Upper lobe of left lung (tissue), 4 donors: ENCODE results near the gene ASTN1.

ENCODE experiments used
- EP300 ChIP-seq, 4 donors: sonication (generic); formaldehyde crosslinking; IDR thresholded peaks; one replicate each; pipeline ENCODE4 v1.5.1; 2017; ENCODE audit warnings: antibody characterized with exemption in 4 of 4, control low read depth in 2 of 4
- TF ChIP-seq, protein P1 (sequence below), 6 experiments: fragments of 450-650 bp in 4 of 6; fragments of 200-600 bp in 2 of 6; sonication (generic) in 2 of 6; IDR thresholded peaks; one replicate each; pipeline ENCODE4 v1.5.1; 2016 to 2019; ENCODE audit warnings: antibody characterized with exemption in 6 of 6

DNA sequence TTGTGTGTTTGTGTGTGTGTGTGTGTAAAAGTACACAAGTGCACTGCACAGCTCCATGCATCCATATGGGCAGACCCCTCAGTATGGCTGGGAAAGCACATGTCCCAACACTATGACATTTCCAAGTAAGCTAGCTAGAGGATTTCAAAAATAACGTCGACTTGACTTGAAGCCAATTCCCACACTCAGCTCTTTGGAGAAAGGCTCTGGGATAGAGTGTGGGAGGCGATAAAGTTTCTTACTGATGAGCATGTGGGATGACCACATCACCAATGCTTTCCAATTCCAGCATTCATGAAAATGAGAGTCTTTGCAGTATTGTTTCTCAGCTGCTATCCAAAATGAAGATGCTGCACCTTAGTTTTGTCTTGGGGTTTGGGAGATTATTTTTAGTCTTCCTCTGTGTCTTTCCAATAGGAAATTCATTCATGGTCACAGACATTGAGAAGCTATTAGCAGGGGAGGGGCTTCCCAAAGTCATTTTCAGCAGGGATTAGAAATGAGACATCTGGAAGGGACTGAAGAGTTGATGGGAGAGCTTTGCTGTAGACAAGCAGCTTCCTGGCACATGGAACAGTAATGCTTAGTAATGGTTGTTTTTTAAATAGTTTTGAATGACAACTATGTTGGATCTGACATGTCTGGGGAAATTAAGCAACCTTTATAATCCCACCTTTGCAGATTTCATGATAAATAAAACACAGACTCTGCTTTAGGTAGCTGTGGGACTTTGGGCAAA lies 143.5 kb downstream of the ASTN1 start:
- TF ChIP-seq, protein P1, sequence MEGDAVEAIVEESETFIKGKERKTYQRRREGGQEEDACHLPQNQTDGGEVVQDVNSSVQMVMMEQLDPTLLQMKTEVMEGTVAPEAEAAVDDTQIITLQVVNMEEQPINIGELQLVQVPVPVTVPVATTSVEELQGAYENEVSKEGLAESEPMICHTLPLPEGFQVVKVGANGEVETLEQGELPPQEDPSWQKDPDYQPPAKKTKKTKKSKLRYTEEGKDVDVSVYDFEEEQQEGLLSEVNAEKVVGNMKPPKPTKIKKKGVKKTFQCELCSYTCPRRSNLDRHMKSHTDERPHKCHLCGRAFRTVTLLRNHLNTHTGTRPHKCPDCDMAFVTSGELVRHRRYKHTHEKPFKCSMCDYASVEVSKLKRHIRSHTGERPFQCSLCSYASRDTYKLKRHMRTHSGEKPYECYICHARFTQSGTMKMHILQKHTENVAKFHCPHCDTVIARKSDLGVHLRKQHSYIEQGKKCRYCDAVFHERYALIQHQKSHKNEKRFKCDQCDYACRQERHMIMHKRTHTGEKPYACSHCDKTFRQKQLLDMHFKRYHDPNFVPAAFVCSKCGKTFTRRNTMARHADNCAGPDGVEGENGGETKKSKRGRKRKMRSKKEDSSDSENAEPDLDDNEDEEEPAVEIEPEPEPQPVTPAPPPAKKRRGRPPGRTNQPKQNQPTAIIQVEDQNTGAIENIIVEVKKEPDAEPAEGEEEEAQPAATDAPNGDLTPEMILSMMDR (IDR thresholded peaks at IDR 0.05): no peak
- TF ChIP-seq EP300 (IDR thresholded peaks at IDR 0.05): no peak
